Gastroesophageal sphincter (tissue), 3 donors: Measurements from ENCODE around the gene GRM3.

ENCODE experiments used
- EP300 ChIP-seq: sonication (generic); formaldehyde crosslinking; IDR thresholded peaks from one replicate; pipeline ENCODE4 v1.6.1; 2017; ENCODE audit warnings: antibody characterized with exemption, mild to moderate bottlenecking
- TF ChIP-seq, protein P1 (sequence below), 4 experiments: fragments of 200-600 bp in 2 of 4; fragments of 450-650 bp in 2 of 4; sonication (generic) in 1 of 4; IDR thresholded peaks; one replicate each; pipeline ENCODE4 v1.5.1; 2017 to 2019; ENCODE audit warnings: antibody characterized with exemption in 4 of 4, mild to moderate bottlenecking in 2 of 4, moderate library complexity in 2 of 4

DNA sequence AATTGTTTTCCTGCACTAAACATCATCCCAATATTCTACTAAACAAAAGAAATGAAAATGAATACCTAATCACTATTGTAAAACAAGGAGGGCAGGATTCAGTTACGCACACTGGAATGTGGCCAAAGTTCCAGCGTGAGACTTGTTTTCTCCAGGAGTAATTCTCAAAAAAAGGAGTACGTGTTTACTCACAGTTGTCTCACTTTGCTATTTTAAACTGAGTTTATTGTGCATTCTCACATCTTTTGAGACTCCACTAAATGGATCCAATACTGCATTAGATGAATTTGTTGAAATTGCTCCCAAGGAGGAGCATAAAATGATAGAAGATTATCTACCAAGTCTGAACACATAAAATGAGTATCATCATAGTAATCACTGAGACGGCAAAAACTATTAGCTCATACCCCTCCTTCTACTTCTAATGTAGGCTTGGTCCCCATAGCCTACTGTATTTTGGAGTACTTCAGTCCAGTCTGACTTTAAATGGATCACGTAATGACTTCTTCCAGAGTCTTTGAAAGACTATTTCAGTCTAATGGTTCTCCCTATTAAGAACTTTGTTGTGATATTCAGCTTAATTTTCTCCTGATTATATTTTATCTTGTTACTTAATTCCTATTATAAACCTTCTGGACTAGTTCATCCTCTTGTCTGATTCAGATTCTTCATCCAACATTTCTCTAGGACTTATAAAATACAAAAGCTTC is 3.8 kb downstream of the GRM3 start:
- no peak for TF ChIP-seq EP300
- TF ChIP-seq, protein P1, sequence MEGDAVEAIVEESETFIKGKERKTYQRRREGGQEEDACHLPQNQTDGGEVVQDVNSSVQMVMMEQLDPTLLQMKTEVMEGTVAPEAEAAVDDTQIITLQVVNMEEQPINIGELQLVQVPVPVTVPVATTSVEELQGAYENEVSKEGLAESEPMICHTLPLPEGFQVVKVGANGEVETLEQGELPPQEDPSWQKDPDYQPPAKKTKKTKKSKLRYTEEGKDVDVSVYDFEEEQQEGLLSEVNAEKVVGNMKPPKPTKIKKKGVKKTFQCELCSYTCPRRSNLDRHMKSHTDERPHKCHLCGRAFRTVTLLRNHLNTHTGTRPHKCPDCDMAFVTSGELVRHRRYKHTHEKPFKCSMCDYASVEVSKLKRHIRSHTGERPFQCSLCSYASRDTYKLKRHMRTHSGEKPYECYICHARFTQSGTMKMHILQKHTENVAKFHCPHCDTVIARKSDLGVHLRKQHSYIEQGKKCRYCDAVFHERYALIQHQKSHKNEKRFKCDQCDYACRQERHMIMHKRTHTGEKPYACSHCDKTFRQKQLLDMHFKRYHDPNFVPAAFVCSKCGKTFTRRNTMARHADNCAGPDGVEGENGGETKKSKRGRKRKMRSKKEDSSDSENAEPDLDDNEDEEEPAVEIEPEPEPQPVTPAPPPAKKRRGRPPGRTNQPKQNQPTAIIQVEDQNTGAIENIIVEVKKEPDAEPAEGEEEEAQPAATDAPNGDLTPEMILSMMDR (IDR thresholded peaks at IDR 0.05) = no peak
